Glutamatergic neuron (in vitro differentiated cells): ENCODE results near the gene HORMAD1. TPM values are rescaled to one million over a fixed set of nuclear protein-coding genes. Genes with fewer than 3 reads are reported as not detected.
"Not testable (repeated sequence)": the region's sequence is repeated elsewhere in the genome, so short reads cannot be mapped to it uniquely, and the experiment has no call there.

Source experiments
- DNase-seq: peaks from one replicate; pipeline ENCODE4 v3.0.0; 2022
- H3K27ac Mint-ChIP-seq: one replicate; pipeline ENCODE4 v1.8.0; 2020; ENCODE audit warnings: mild to moderate bottlenecking, mixed read lengths, inconsistent platforms; ENCODE audit not compliant: unreplicated experiment
- H3K27me3 Mint-ChIP-seq: one replicate; pipeline ENCODE4 v1.8.0; 2020; ENCODE audit warnings: mild to moderate bottlenecking, moderate library complexity, mixed read lengths, inconsistent platforms; ENCODE audit not compliant: unreplicated experiment
- H3K36me3 Mint-ChIP-seq: one replicate; pipeline ENCODE4 v1.8.0; 2020; ENCODE audit warnings: mild to moderate bottlenecking, mixed read lengths, inconsistent platforms; ENCODE audit not compliant: unreplicated experiment
- H3K4me1 Mint-ChIP-seq: one replicate; pipeline ENCODE4 v1.8.0; 2020; ENCODE audit warnings: mild to moderate bottlenecking, low read depth, mixed read lengths, inconsistent platforms; ENCODE audit not compliant: unreplicated experiment
- H3K4me3 Mint-ChIP-seq: one replicate; pipeline ENCODE4 v1.8.0; 2020; ENCODE audit warnings: mild to moderate bottlenecking, mixed read lengths, inconsistent platforms; ENCODE audit not compliant: unreplicated experiment
- H3K9me3 Mint-ChIP-seq: one replicate; pipeline ENCODE4 v1.8.0; 2020; ENCODE audit warnings: mild to moderate bottlenecking, moderate library complexity, mixed read lengths, inconsistent platforms; ENCODE audit not compliant: unreplicated experiment
- total RNA-seq: library from RNA; stranded (reverse); fragmentation: NEBNext Ultra II Directional; extraction: Animal tissue kit (Norgen Biotek cat#: 25700); gene quantifications from one replicate; pipeline ENCODE4 v1.2.1, GENCODE V29; 2021; ENCODE audit not compliant: unreplicated experiment
- TF ChIP-seq, protein P1 (sequence below): fragments of 200-600 bp; sonication (generic); IDR thresholded peaks from one replicate; pipeline ENCODE4 v1.5.0; 2021; ENCODE audit not compliant: partially characterized antibody, unreplicated experiment

The HORMAD1 gene
- total RNA-seq, 1 donor from 2014 or later = not detected

- H3K36me3 Mint-ChIP-seq = peaks cover 5% of the 10 kb centered on the region
These were observed 57.4 kb downstream of the HORMAD1 start for GRCh38 chr1:150663321-150663720.

GRCh38 chr1:150662811-150663210 lies 57.9 kb downstream of the HORMAD1 start:
- DNase-seq = no peak
- Mint-ChIP-seq H3K27ac (no peak overlapping the region), H3K9me3 (no peaks in the 10 kb centered on the region), H3K36me3 (peaks cover 5% of the 10 kb centered on the region), H3K4me3 (no peak overlapping the region), H3K27me3 (peaks cover 2% of the 10 kb centered on the region), H3K4me1 (no peaks in the 10 kb centered on the region)
- TF ChIP-seq, protein P1, sequence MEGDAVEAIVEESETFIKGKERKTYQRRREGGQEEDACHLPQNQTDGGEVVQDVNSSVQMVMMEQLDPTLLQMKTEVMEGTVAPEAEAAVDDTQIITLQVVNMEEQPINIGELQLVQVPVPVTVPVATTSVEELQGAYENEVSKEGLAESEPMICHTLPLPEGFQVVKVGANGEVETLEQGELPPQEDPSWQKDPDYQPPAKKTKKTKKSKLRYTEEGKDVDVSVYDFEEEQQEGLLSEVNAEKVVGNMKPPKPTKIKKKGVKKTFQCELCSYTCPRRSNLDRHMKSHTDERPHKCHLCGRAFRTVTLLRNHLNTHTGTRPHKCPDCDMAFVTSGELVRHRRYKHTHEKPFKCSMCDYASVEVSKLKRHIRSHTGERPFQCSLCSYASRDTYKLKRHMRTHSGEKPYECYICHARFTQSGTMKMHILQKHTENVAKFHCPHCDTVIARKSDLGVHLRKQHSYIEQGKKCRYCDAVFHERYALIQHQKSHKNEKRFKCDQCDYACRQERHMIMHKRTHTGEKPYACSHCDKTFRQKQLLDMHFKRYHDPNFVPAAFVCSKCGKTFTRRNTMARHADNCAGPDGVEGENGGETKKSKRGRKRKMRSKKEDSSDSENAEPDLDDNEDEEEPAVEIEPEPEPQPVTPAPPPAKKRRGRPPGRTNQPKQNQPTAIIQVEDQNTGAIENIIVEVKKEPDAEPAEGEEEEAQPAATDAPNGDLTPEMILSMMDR = no peak

More at GRCh38 chr1:150663321-150663720, 57.4 kb downstream of the HORMAD1 start:
- Mint-ChIP-seq H3K27ac (no peak overlapping the region), H3K4me1 (no peaks in the 10 kb centered on the region), H3K27me3 (peaks cover 2% of the 10 kb centered on the region), H3K4me3 (no peak overlapping the region), H3K9me3 (no peaks in the 10 kb centered on the region)
- TF ChIP-seq, protein P1 = no peak
- no peak for DNase-seq

GRCh38 chr1:150661156-150661555 lies 59.5 kb downstream of the HORMAD1 start:
- Mint-ChIP-seq H3K4me3 (no peak overlapping the region), H3K27ac (no peak overlapping the region), H3K9me3 (no peaks in the 10 kb centered on the region), H3K27me3 (peaks cover 2% of the 10 kb centered on the region), H3K4me1 (no peaks in the 10 kb centered on the region), H3K36me3 (peaks cover 5% of the 10 kb centered on the region)
- no peak for DNase-seq
- TF ChIP-seq, protein P1 = no peak

GRCh38 chr1:150660584-150660983 lies 60.1 kb downstream of the HORMAD1 start:
- H3K4me1 Mint-ChIP-seq = no peaks in the 10 kb centered on the region
- H3K27me3 Mint-ChIP-seq = peaks cover 2% of the 10 kb centered on the region
- H3K9me3 Mint-ChIP-seq = no peaks in the 10 kb centered on the region
- no peak overlapping the region for H3K27ac Mint-ChIP-seq
- H3K4me3 Mint-ChIP-seq = no peak overlapping the region
- H3K36me3 Mint-ChIP-seq = peaks cover 5% of the 10 kb centered on the region
- no peak for DNase-seq
- TF ChIP-seq, protein P1 = no peak

DNA sequence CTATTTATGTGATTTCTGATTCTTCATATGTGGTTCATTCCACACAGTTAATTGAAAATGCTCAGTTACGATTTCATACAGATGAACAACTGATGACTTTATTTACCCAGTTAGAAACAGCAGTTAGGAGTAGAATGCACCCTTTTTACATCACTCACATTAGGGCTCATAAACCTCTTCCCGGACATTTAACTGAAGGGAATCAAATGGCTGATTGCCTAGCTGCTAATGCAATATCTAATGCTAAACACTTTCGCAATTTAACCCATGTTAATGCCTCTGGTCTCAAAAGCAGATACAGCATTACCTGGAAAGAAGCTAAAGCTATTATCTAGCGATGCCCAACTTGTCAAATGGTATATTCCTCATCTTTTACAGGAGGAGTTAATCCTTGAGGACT lies 63.6 kb downstream of the HORMAD1 start:
- H3K36me3 Mint-ChIP-seq, H3K9me3 Mint-ChIP-seq, H3K4me1 Mint-ChIP-seq: not testable (repeated sequence)

GRCh38 chr1:150654635-150655034 lies 66.1 kb downstream of the HORMAD1 start:
- H3K4me3 Mint-ChIP-seq, H3K9me3 Mint-ChIP-seq, DNase-seq, H3K4me1 Mint-ChIP-seq, H3K27ac Mint-ChIP-seq, H3K36me3 Mint-ChIP-seq, H3K27me3 Mint-ChIP-seq: not testable (repeated sequence)

More for the DNA sequence above, 63.6 kb downstream of the HORMAD1 start:
- H3K4me3 Mint-ChIP-seq, DNase-seq, H3K27me3 Mint-ChIP-seq, H3K27ac Mint-ChIP-seq: not testable (repeated sequence)
